GM18499 (cell line): Measurements from ENCODE around the gene SLFN14.
"Not testable (repeated sequence)": the region's sequence is repeated elsewhere in the genome, so short reads cannot be mapped to it uniquely, and the experiment has no call there.

Experiments used
- ATAC-seq: cut with Tn5 transposase; IDR thresholded peaks from one replicate; pipeline ENCODE4 v1.9.1; 2021; ENCODE audit warnings: moderate number of reproducible peaks; ENCODE audit not compliant: insufficient read depth, unreplicated experiment

Gene SLFN14

DNA sequence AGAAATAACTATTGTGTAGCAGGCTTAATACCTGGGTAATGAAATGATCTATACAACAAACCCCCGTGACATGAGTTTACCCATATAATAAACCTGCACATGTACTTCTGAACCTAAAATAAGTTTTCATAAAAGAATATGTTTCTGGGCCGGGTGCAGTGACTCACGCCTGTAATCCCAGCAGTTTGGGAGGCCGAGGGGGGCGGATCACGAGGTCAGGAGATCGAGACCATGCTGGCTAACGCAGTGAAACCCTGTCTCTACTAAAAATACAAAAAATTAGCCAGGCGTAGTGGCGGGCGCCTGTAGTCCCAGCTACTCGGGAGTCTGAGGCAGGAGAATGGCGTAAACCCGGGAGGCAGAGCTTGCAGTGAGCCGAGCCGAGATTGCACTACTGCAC, 2.6 kb upstream of the SLFN14 start:
- ATAC-seq = not testable (repeated sequence)

DNA sequence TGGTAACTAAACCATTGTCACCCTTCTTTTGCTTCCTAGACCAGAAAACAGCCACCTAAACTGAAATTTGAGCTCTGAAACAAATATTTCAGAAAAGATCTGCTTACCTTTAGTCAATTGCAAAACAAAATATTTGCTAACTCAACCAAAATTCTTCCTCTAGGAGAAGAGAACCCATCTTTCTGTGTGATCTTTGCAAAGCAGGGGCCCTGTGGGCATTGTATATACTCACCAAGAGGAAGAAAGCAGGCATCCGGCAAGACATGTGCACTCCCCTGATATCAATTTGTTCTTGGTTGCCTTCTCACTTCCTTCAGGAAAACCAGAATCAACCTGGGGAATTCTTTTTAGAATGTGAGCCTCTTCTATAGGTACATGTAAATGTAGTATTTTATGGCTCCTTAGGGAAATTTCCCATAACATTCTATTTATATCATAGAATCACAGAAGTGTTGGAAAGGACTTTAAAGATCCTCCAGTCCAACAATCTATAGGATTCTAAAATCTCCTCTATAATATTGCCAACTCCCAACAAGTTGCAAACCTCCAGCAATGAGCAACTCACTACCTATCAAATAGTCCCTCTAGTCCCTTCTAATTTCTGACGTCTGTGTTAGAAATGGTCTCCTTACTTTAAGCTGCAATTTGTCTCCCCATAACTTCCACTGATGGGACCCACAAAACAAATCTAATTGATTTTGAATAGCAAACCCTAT, 966 bp downstream of the SLFN14 start:
- ATAC-seq = no peak

DNA sequence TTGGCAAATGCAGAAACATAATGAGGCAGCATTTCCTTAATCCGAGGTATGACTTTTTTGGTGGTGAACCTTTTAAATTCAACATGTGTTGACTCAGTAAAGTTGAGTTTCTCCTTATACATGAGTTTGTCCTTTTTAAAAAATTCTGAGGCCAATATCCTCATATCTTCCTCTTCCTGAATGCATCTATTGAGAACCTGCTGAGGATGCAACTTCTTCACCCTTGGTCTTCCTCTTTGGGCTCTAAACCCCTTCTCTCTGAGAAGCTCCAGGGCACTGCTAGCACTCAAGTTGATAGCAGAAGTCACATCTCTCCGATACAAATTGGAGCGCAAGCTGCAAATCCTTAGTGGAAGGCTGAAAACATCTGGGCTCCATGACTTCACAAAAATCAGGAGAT, 3.3 kb downstream of the SLFN14 start:
- no peak for ATAC-seq

DNA sequence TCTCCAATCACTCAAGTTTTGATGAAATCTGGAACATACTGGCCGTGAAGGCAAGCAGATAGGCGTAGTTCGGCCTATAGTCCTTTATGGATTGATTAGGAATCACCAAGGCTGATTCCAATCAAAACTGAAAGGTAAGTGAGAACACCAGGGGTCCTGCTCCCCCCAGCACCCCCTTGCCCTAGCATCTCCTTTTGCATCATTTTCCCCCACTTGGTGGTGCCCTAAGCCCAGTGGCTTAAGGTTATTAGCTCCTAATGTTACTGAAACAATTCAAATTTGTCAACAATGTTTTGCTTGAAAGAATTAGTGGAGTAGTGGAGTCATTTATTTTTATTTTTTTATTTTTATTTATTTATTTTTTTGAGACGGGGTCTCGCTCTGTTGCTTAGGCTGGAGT, 4.9 kb downstream of the SLFN14 start:
- no peak for ATAC-seq

DNA sequence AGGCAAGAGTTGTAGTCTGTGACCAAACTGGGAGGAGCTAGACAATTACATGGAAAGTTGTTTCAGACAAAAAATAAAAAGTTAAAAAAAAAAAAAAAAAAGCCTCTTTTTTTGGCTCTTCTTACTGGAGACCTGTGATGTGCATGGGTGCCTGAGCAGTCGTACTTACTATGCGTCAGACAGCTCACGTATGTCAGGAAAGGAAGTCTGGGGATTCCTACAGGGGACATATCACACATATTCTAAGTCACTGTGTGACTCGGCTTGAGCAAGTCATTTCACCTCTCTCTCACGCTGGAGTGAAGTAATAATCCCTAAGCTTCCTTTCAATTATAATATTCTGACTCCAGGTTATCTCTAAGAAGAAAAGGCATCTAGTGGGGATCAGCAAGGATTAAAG, 6.0 kb downstream of the SLFN14 start:
- ATAC-seq = no peak

DNA sequence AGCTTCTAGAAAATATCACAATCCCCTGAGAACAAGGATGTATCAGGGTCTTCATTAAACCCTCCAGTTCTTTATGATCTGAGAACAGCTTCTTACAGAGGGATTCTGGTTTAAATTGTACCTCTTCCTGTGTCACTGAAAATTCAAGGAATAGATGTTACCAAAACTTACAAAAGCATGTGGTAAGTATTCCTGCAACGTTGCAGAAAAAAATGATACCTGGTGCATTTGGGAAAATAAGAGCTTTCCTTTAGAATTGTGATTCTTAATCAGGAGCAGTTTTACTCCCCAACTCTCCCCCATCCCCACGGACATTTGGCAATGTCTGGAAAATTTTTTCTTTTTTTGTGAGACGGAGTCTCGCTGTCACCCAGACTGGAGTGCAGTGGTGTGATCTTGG, 7.3 kb downstream of the SLFN14 start:
- ATAC-seq = no peak

DNA sequence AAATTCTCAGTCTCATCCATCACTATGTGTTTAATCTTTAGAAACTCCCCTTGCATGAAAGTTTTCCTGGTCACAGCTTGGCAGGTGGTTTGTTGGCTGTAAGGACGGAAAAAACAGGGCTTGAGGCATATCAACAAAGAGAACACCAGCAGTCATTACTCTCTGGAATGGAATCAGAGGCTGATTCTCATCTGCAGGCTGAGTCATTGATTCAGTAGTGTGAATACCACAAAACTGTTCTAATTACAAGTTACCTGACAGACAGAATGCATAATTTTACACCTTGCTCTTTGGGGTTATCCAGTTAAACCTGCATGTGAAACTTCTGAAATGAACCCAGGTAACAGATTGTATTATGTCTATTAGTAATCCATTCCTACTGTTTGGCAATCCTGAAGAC, 11.6 kb downstream of the SLFN14 start:
- ATAC-seq = no peak

DNA sequence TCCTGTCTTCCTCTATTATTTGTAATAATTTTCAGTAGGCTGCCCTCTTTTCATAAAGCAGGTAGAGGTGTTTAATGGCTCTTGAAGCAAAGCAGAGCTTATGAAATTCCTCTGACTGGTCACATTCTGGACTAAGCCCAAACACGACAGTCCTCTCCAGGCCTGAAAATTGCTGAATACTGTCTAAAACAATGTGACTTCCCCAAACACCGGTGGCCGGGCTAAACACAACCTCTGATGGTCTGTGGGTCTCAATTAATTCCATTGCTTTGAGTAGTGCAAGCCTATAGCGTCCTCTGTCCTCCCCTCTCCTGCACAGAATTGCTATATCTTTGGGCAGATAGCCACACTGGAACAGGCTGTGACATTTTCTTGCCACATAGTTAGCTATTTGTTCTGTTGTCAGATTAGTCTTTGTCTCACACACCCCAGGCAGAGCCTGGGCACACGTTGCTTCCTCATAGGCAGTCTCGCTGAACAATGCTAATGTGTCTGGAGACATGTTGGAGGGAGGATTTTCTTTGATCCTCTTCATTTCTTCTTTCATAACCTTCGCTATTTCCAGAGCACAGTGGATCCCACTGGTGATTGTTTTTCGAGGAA, 12.3 kb downstream of the SLFN14 start:
- ATAC-seq = no peak

DNA sequence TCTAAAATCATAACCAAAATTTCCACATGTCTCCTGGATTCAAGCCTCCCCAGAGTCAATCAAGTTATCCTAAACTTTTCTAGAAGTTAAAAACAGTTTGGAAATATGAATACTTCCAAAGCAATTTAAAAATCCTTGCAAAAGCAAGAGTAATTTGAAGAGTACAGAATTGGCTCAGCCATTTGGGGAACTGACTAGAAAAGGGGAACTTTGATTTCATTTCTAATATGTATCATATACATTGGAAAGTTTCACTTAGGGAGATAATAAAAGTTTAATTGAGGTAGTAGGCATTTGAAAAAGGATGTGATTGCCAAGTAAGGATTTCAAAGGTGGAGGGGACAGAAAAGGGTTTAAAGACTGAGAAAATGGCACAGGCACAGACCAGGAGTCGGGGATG, 14.1 kb downstream of the SLFN14 start:
- no peak for ATAC-seq

DNA sequence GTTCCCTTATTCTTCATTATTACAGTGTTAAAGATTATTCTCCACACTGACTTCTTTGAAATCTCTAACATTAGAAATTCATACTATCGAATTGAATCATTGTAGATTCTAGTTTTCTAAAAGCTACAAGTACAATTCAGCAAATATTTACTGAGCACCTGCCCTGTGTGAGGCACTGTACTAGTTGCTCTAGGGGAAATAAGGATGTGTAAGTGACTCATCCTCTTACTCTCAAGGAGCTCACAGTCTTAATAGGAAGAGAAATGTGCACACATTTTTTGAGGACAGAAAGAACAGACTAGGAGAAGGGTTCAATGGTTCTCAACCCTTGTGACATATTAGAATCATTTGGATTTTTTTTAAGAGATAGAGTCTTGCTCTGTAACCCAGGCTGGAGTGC, 15.5 kb downstream of the SLFN14 start:
- no peak for ATAC-seq

DNA sequence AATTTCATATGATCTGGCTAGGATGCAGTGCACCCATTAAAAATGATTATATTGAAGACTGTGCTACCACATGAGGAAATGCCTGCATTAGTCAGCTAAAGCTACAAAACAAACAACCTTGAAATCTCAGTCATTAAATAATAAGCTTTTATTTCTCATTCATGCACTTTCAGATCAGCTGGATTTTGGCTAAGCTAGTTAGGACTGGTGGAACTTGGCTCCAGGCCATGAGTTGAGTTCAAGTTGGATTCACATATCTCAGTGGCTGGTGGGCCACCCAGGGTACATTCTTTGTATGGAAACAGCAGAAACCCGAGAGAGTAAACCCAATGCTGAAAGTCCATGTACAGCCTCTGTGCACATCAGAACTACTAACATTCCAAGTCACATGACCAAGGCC, 16.8 kb downstream of the SLFN14 start:
- ATAC-seq = no peak

DNA sequence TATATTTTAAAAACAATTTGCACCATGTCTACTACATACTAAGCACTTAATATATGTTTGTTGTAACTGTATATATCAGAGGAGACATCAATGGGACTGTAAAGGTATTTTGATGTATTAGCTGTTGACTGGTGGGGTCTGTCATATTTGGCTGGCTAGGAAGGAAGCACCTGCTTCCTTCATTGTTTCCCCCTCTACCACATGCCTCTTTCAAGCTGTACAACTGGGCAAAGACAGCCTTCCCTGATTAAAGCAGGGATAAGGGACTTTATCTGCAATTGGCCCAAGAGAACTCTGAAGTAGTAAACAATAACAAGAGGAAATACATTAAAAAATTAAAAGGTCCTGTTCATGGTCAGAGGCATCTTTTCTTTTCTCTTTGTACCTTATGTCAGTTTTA, 17.6 kb downstream of the SLFN14 start:
- no peak for ATAC-seq

DNA sequence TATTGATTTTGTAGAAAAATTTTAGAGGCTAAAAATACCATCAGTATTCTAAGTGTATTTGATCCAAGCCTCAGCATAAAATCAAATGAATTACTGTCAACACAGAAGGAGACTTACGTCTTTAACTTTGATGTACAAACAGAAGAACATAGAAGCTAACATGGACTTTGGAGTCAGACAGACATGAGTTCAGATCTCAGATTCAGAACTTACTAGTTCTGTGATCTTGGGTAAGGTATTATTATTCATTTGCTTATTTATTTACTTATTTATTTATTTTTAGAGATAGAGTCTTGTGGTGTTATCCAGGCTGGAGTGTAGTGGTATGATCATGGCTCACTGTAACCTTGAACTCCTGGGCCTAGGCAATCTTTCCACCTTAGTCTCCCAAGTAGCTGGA, 19.2 kb downstream of the SLFN14 start:
- no peak for ATAC-seq

DNA sequence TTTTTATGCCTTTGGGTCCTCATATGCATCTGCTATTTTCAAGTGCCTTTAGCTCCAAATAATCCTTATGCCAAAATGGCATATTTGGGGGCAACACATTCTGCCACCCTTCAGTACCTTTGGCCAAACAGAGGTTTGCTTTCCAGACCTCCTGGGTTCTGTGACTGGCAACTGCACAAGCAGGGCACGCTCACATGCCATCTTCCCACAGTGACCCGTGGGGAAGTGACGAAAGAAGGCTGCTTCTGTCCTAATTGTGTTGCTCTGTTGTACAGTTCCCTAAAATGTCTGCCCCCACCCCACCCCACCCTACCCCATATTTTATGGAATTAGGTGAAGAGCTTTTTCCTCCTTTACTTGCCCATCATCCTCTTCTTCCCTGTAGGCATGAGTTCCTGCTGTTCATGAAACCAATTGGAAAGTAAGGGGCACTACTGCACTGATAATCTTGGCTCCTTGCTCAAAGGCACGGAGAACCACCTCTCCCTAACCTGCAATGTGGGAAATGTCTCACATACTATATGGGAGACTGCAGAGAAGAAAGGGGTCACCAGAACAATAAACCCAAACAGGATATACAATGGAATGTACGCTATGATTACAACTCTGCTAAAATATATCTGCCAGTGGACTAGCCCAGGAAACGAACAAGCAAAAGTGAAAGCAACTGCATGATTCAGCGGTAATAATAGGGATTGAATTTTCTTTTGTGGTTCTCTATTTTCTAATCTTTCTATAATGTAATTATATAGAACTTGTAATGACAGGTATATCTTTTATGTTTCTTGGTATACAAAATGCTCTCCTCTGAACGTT, 19.8 kb downstream of the SLFN14 start:
- no peak for ATAC-seq

DNA sequence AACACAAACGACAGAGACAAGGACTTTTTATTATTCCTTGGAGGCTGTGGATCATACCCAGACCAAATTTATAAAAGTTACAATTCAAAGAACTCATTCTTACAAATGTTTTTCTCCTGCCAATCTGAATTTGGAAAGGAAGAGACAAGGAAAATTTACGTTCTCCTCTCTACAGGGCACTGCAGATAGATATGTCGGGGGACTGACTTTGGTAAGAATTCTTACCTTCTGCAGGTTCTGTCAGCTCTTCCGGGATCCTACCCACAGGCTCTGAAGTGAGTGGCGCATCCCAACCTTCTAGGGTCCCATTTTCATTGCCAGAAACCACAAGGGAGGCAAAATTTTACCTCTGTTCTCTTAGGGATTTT, 21.0 kb downstream of the SLFN14 start:
- no peak for ATAC-seq

DNA sequence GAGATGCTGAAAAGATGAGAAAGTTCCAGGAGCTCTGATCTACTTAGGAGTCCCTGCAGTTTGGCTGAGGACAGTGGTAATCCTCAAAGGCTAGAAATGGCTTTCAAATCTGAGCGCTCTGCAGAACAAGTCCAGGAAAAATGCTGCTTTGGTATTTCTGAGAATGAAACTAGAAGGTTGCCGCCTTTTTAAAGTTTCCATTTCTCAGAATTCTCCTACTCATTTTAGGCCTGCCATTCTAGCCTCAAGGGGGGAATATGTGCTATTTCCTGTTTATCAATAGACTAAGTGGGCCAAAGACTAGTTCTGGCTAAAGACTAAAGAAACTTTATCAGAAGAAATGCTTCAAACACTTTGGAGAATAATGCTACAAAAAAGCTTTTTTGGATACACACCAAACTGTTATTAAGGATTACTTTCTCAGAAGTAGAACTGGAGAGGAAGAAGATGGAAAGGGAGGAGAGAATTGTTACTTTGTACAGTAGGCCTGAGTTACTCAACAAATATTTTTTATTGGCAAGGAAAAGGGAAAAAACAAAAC, 22.9 kb downstream of the SLFN14 start, which contains the start of gene SLFN12L:
Gene SLFN12L (minus strand): TSS at position 78 of the 541 bp plus-strand sequence. CDS start 15,314 bp downstream, outside the sequence.
- ATAC-seq = no peak

DNA sequence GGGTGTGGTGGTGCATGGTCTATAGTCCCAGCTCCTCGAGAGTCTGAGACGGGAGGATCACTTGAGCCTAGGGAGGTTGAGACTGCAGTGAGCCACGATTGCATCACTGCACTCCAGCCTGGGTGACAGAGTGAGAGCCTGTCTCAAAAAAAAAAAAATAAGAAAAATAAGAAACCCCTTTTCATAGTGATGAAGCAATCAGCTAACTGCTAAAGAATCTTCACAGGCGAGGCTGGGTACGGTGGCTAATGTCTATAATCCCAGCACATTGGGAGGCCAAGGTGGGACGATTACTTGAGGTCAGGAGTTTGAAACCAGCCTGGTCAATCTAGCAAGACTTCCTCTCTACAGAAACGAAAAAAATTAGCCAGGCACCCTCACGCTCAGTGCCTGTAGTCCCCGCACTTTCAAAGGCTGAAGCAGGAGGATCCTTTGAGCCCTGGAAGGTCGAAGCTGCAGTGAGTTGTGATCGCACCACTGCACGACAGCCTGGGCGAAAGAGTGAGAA, 23.9 kb downstream of the SLFN14 start:
- no peak for ATAC-seq

DNA sequence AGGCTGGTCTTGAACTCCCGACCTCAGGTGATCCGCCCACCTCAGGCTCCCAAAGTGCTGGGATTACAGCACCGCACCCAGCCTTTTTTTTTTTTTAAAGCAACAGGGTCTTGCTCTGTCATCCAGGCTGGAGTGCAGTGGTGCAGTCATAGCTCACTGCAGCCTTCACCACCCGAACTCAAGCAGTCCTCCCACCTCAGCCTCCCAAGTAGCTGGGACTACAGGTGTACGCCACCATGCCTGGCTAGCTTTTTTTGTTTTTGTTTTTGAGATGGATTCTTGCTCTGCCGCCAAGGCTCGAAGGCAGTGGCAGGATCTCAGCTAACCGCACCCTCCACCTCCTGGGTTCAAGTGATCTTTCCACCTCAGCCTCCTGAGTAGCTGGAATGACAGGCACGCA, 25.2 kb downstream of the SLFN14 start:
- ATAC-seq = not testable (repeated sequence)

DNA sequence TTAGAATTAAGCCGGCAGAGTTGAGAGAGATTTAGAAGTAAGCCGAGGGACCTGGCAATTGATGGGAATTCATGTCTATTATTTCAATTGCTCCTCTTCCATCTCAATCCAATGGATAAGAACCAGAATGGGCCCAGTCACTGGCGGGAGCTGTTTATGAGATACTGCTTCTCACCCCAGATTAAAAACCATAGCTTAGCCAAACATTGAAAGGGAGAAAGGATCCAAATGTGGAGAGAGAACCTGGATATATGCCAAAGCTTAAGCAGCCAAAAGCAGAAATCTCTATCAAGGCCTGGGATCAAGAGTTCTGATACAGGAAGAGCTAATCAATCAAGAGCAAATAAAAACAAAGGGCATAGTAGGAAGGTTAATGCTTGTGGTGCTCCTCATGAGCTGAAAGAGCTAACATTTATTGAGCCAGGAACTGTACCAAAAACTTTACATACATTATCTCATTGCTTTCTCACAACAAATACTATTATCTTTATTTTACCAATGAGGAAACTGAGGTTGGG, 26.0 kb downstream of the SLFN14 start:
- no peak for ATAC-seq

DNA sequence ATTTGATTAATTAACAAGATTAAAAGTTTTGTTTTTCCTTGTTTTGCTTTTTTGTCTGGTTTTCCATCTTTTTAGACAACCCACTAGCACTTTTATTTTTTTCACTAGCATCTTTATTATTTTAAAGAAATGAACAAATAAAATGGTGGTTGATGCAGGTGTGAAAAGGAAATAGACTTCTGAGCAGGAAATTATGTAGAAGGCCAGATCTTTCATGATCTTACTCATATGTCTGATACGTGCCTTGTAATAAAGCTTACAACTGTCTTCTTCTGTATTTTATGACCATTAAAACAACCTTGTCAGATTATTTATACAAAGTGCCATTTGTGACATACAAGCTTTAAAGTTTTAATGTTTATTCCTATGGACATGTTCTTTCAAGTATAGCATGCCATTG, 29.5 kb downstream of the SLFN14 start:
- no peak for ATAC-seq

DNA sequence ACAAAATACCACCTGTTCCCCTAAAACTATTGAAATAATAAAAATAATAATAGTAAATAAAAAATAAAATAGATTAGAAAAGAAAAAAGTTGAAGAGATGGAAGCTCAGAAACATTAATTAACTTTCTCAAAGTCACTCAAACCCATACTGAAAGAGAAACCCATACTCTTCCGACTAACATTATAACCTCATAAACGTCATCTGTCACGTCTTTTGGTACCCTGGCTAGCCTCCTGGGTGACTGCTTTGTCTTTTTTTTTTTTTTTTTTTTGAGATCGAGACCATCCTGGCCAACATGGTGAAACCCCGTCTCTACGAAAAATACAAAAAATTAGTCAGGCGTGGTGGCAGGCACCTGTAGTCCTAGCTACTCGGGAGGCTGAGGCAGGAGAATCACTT, 30.8 kb downstream of the SLFN14 start:
- ATAC-seq = no peak
